ENCODE data around the gene OSTF1. TPM values are rescaled to one million over a fixed set of nuclear protein-coding genes. Genes with fewer than 3 reads are reported as not detected.

Gene OSTF1
- total RNA-seq, 1 donor from 2014 or later, result 9.8 TPM

GRCh38 chr9:75090579-75090978, 2.3 kb downstream of the OSTF1 start:
- no peak overlapping the region for H3K4me3 Mint-ChIP-seq (ENCODE audit: low read depth)
- H3K4me1 Mint-ChIP-seq (ENCODE audit: low read depth), result peaks cover 34% of the 10 kb centered on the region
- H3K27me3 Mint-ChIP-seq, result no peaks in the 10 kb centered on the region
- H3K9me3 Mint-ChIP-seq (ENCODE audit: low read depth), result no peaks in the 10 kb centered on the region
- no peak for DNase-seq (ENCODE audit: low spot score, unreplicated experiment)
- H3K27ac Mint-ChIP-seq, result no peak overlapping the region
- TF ChIP-seq CTCF (IDR thresholded peaks at IDR 0.05; ENCODE audit: unreplicated experiment), result no peak
- no peaks in the 10 kb centered on the region for H3K36me3 Mint-ChIP-seq (ENCODE audit: insufficient read depth)

DNA sequence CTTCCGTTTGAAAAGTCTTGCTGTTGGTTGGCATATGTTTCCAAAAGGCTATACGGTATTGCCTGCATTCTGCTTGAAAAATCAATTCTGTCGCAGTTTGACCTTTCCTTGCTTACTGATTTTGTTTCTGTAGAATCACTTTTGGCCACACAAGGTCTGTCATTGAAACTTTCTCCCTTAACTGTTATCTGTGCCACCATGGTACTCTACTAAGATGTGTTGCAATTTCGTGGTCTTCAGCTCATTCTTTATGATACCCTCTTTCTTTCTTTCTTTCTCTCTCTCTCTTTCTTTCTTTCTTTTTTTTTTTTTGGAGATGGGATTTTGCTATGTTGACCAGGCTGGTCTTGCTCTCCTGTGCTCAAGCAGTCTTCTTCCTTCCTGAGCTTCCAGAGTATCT, 4.5 kb downstream of the OSTF1 start:
- no peak for DNase-seq (ENCODE audit: low spot score, unreplicated experiment)
- Mint-ChIP-seq H3K9me3 (ENCODE audit: low read depth) (no peaks in the 10 kb centered on the region), H3K27ac (no peak overlapping the region), H3K4me1 (ENCODE audit: low read depth) (peaks cover 25% of the 10 kb centered on the region), H3K27me3 (no peaks in the 10 kb centered on the region), H3K36me3 (ENCODE audit: insufficient read depth) (no peaks in the 10 kb centered on the region), H3K4me3 (ENCODE audit: low read depth) (no peak overlapping the region)
- no peak for TF ChIP-seq CTCF (IDR thresholded peaks at IDR 0.05; ENCODE audit: unreplicated experiment)

DNA sequence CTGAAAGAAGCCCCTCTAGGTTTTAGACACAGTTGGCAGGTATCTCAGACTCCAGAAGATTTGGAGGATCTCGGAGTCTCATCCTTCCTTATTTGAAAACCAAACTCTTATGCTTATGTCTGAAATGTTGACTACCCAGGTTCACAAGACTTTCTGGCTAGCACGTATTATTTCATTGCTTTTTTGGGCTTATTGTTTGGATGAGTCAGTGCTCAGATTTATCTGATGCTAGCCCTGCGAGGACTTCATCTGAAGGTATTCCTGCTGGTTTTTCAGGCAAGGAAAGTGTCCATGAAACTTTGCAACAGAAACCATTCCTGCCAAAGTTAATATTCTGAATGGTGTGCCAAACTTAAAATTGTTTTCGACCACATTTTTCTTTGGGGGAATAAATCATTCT, 8.5 kb downstream of the OSTF1 start:
- no peak for TF ChIP-seq CTCF (IDR thresholded peaks at IDR 0.05; ENCODE audit: unreplicated experiment)
- no peak for DNase-seq (ENCODE audit: low spot score, unreplicated experiment)
- peaks cover 24% of the 10 kb centered on the region for H3K4me1 Mint-ChIP-seq (ENCODE audit: low read depth)
- H3K36me3 Mint-ChIP-seq (ENCODE audit: insufficient read depth), result no peaks in the 10 kb centered on the region
- no peaks in the 10 kb centered on the region for H3K9me3 Mint-ChIP-seq (ENCODE audit: low read depth)
- no peak overlapping the region for H3K4me3 Mint-ChIP-seq (ENCODE audit: low read depth)
- no peak overlapping the region for H3K27ac Mint-ChIP-seq
- no peaks in the 10 kb centered on the region for H3K27me3 Mint-ChIP-seq

DNA sequence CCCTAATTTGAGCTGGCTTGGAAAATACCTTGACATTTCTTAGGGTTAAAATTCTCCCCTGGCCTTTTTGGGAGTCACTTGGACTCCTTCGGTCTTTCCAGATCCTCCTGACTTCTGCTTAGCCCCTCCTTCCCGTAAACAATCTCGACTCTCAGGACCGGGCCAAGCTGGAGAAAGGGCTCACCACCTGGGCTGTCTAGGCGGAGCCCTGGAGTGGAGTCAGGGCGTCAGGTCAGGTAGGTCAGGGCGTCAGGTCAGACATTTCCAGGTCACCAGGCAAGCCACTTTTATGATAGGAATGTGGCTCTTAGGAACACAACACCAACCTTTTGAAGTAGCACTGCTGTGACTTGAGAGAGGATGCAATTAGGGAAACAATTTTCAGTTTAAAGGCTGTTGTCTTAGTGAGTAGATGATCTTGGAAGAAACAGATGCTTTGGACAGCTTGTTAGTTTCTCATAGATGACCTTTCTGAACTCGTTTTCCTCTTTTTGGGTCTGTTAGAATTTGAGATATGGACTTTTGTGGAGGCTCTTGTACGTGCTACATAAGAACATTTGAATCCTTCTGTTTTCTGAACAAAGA, 12.8 kb downstream of the OSTF1 start:
- H3K9me3 Mint-ChIP-seq (ENCODE audit: low read depth), result no peaks in the 10 kb centered on the region
- H3K27ac Mint-ChIP-seq, result no peak overlapping the region
- DNase-seq (ENCODE audit: low spot score, unreplicated experiment), result no peak
- peaks cover 8% of the 10 kb centered on the region for H3K4me1 Mint-ChIP-seq (ENCODE audit: low read depth)
- no peaks in the 10 kb centered on the region for H3K36me3 Mint-ChIP-seq (ENCODE audit: insufficient read depth)
- TF ChIP-seq CTCF (IDR thresholded peaks at IDR 0.05; ENCODE audit: unreplicated experiment), result no peak
- no peaks in the 10 kb centered on the region for H3K27me3 Mint-ChIP-seq
- no peak overlapping the region for H3K4me3 Mint-ChIP-seq (ENCODE audit: low read depth)

- Mint-ChIP-seq H3K4me1 (ENCODE audit: low read depth) (peaks cover 8% of the 10 kb centered on the region), H3K36me3 (ENCODE audit: insufficient read depth) (no peaks in the 10 kb centered on the region), H3K27me3 (no peaks in the 10 kb centered on the region), H3K4me3 (ENCODE audit: low read depth) (no peak overlapping the region), H3K9me3 (ENCODE audit: low read depth) (no peaks in the 10 kb centered on the region), H3K27ac (no peak overlapping the region)
- no peak for DNase-seq (ENCODE audit: low spot score, unreplicated experiment)
- TF ChIP-seq CTCF (IDR thresholded peaks at IDR 0.05; ENCODE audit: unreplicated experiment), result no peak
Observed at GRCh38 chr9:75102177-75102790, 14.0 kb downstream of the OSTF1 start.
